IPS-20b (cell line): ENCODE measurements around the gene RAPGEF4.

Experiments
- H3K27ac ChIP-seq: one replicate; pipeline ENCODE4 v1.5.1; 2013; ENCODE audit warnings: low read length
- H3K27me3 ChIP-seq: 2 replicates; pipeline ENCODE4 v1.6.1; 2013; ENCODE audit warnings: mild to moderate bottlenecking, low read length, inconsistent platforms; ENCODE audit not compliant: insufficient read depth
- H3K36me3 ChIP-seq: 2 replicates; pipeline ENCODE4 v1.6.1; 2013; ENCODE audit warnings: low read depth, mild to moderate bottlenecking, inconsistent platforms, low read length, moderate library complexity; ENCODE audit not compliant: insufficient read depth
- H3K4me1 ChIP-seq: 2 replicates; pipeline ENCODE4 v1.6.1; 2013; ENCODE audit warnings: mild to moderate bottlenecking, control low read depth, inconsistent platforms, low read length, moderate library complexity; ENCODE audit not compliant: insufficient read depth
- H3K4me3 ChIP-seq: 2 replicates; pipeline ENCODE4 v1.5.1; 2013; ENCODE audit warnings: mild to moderate bottlenecking, low read length, inconsistent platforms
- H3K9ac ChIP-seq: 2 replicates; pipeline ENCODE4 v1.6.1; 2013; ENCODE audit warnings: low read depth, mild to moderate bottlenecking, inconsistent platforms, low read length, moderate library complexity
- H3K9me3 ChIP-seq: 2 replicates; pipeline ENCODE4 v1.6.1; 2013; ENCODE audit warnings: mild to moderate bottlenecking, low read depth, low read length, inconsistent platforms; ENCODE audit not compliant: insufficient read depth

The RAPGEF4 gene

DNA sequence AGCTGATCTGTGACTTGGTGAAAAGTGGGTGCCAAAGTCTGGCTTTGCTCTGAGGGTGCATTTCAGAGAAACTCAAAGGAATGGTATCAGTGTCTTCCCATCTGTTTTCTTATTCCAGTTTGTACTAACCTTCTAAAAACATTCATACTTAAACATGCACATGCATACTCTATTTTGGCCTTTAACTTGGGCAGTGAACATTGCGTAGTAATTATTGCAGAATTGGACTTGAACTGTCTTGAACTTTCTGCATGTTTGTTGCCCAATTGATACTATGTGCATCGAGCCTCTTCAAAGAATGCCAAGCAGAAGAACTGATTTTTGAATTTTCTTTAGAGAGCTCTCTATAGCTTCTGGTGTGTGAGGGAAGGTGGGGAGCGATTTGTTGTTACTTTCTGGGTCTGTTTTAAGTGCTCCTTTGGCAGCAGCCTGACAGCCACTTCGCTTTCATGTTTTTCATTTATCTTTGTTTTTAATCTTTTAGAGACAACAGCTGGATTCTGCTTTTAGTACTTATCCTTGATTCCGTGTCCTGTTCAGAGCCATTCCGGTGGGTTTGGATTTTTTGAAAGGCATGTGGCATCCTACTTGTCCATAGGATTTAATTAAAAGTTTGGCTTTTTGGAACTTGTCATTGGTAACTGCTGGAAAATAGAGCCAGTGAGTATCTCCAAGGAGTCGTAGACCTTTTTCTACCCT is 159.2 kb downstream of the RAPGEF4 start:
- no peaks in the 10 kb centered on the region for H3K9me3 ChIP-seq
- no peaks in the 10 kb centered on the region for H3K4me1 ChIP-seq
- H3K9ac ChIP-seq: no peak overlapping the region
- no peak overlapping the region for H3K27ac ChIP-seq
- no peaks in the 10 kb centered on the region for H3K27me3 ChIP-seq
- no peak overlapping the region for H3K4me3 ChIP-seq
- no peaks in the 10 kb centered on the region for H3K36me3 ChIP-seq

- Histone ChIP-seq H3K9ac (no peak overlapping the region), H3K4me1 (no peaks in the 10 kb centered on the region), H3K27me3 (no peaks in the 10 kb centered on the region), H3K27ac (no peak overlapping the region), H3K9me3 (no peaks in the 10 kb centered on the region), H3K36me3 (no peaks in the 10 kb centered on the region), H3K4me3 (no peak overlapping the region)
Observed at GRCh38 chr2:172896661-172897081, 161.0 kb downstream of the RAPGEF4 start.

- H3K4me1 ChIP-seq: no peaks in the 10 kb centered on the region; the same call in 1 of the 2 replicates
- H3K27me3 ChIP-seq: no peaks in the 10 kb centered on the region
- H3K9me3 ChIP-seq: no peaks in the 10 kb centered on the region
- H3K4me3 ChIP-seq: no peak overlapping the region
- H3K27ac ChIP-seq: no peak overlapping the region
- no peak overlapping the region for H3K9ac ChIP-seq
- H3K36me3 ChIP-seq: no peaks in the 10 kb centered on the region
Observed at GRCh38 chr2:172900871-172901270, 165.2 kb downstream of the RAPGEF4 start.

DNA sequence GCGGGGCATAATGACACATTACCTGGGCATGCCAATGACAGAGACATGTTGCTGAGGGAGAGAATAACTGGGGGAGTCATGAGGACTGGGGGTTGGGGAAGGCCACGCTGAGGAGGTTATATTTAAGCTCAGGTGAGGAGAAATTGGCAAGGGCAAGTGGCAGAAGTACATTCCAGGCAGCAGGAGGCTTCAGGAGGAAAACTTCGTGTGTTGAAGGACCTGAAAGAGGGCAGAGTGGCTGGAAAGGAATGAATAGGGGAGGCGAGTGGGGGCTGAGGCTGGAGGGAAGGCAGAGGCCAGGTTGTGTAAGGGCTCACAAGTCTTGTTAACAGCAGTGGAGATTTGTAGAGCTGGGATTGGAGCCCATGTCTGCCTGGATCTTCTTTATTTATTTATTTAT is 166.3 kb downstream of the RAPGEF4 start:
- H3K9me3 ChIP-seq: no peaks in the 10 kb centered on the region
- no peak overlapping the region for H3K4me3 ChIP-seq
- H3K4me1 ChIP-seq: peaks cover 8% of the 10 kb centered on the region; the same call in 1 of the 2 replicates
- H3K27ac ChIP-seq: no peak overlapping the region
- no peak overlapping the region for H3K9ac ChIP-seq
- no peaks in the 10 kb centered on the region for H3K27me3 ChIP-seq
- no peaks in the 10 kb centered on the region for H3K36me3 ChIP-seq

DNA sequence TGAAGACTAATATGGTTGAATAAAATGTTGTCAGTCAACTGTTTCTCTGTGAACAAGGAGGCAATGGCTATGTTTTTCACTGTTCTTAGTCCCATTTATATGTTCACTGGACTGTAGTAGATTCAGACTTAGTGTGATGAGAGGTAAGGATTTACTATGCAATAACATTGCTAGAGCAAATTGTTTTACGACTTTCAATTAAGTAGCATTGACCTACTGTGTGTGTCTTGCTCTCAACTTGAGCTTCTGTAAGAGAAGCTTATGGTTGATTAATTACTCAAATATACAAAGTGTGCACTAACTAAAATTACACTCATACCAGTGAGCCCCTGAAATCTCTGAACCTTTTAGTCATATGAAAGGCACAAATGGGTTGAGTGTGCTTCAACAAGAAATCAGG is 168.6 kb downstream of the RAPGEF4 start:
- no peaks in the 10 kb centered on the region for H3K36me3 ChIP-seq
- no peak overlapping the region for H3K9ac ChIP-seq
- no peak overlapping the region for H3K4me3 ChIP-seq
- H3K4me1 ChIP-seq: peaks cover 8% of the 10 kb centered on the region; the same call in 1 of the 2 replicates
- H3K27ac ChIP-seq: no peak overlapping the region
- no peaks in the 10 kb centered on the region for H3K9me3 ChIP-seq
- H3K27me3 ChIP-seq: no peaks in the 10 kb centered on the region

DNA sequence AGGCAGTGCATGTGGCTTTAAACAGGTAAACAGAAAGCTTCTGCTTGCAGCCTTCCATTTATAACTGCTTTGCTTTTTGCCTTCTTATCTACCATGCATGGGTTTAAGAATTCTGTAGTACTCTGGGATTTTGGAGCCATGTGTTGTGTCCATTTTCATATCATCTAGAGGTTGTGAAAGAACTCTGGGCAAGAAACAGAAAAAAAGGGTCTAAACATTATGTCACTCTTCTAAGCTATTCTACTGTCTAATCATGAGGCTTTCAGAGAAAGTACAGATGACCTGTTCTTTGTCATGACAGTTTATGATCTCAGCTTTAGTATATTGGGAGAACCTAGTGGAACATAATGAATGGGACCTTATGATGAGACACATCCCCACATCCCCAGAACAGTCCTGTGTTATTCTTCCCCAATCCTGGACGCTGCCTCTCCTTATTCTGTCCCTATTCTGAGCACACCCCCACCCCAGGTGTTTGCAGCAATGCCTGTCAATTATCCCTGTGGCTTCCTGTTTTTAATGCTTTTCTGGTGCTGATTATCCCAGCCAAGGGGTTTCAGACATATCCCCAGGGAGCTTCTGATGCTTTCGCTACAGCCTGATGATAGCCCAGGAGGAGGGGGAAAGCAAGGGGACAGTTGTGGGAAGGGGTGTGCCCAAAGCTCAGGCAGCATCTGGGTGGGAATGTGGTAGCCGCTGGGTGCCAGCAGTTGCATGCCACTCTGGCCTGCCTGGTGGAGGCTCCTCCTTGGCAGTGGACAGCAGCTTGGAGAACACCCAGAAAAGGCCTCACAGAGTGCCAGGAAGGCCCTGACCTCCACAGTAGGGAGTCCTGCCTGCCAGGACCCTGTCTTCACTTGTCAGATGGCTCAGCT is 170.5 kb downstream of the RAPGEF4 start:
- Histone ChIP-seq H3K27me3 (no peaks in the 10 kb centered on the region), H3K36me3 (no peaks in the 10 kb centered on the region), H3K4me3 (no peak overlapping the region), H3K9me3 (no peaks in the 10 kb centered on the region), H3K27ac (no peak overlapping the region), H3K4me1 (peaks cover 8% of the 10 kb centered on the region; the same call in 1 of the 2 replicates), H3K9ac (no peak overlapping the region)

GRCh38 chr2:172908275-172908674 is 172.6 kb downstream of the RAPGEF4 start:
- Histone ChIP-seq H3K9me3 (no peaks in the 10 kb centered on the region), H3K36me3 (no peaks in the 10 kb centered on the region), H3K4me1 (peaks cover 8% of the 10 kb centered on the region; the same call in 1 of the 2 replicates), H3K27ac (no peak overlapping the region), H3K4me3 (no peak overlapping the region), H3K27me3 (no peaks in the 10 kb centered on the region), H3K9ac (no peak overlapping the region)

GRCh38 chr2:172909454-172909853 is 173.8 kb downstream of the RAPGEF4 start:
- Histone ChIP-seq H3K27me3 (no peaks in the 10 kb centered on the region), H3K4me1 (peaks cover 8% of the 10 kb centered on the region; the same call in 1 of the 2 replicates), H3K36me3 (no peaks in the 10 kb centered on the region), H3K4me3 (no peak overlapping the region), H3K27ac (no peak overlapping the region), H3K9ac (no peak overlapping the region), H3K9me3 (no peaks in the 10 kb centered on the region)

DNA sequence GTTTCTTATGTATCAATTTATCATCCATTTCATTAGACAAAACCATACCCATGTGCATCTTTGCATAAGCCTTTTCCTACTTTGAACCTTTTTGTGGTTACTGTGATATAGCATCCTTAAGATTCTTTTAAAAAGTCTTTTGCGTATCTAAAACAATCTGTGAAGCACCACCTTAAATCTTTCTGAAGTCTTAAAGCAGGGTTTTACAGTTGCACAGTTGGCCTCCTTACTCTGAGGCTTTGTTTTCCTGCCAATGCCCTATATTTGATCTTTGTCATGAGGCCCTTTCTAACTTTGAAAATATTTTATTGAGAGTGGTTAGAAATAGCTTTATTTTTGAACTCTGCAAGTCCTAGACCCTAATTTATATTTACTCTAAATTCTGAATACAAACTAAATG is 176.6 kb downstream of the RAPGEF4 start:
- Histone ChIP-seq H3K27ac (no peak overlapping the region), H3K9ac (no peak overlapping the region), H3K9me3 (no peaks in the 10 kb centered on the region), H3K36me3 (no peaks in the 10 kb centered on the region), H3K4me3 (no peak overlapping the region), H3K4me1 (no peaks in the 10 kb centered on the region), H3K27me3 (no peaks in the 10 kb centered on the region)

GRCh38 chr2:172914341-172915008 is 178.8 kb downstream of the RAPGEF4 start:
- Histone ChIP-seq H3K4me3 (no peak overlapping the region), H3K9me3 (no peaks in the 10 kb centered on the region), H3K9ac (no peak overlapping the region), H3K4me1 (no peaks in the 10 kb centered on the region), H3K27ac (no peak overlapping the region), H3K36me3 (no peaks in the 10 kb centered on the region), H3K27me3 (no peaks in the 10 kb centered on the region)

- Histone ChIP-seq H3K4me3 (no peak overlapping the region), H3K9me3 (no peaks in the 10 kb centered on the region), H3K27me3 (no peaks in the 10 kb centered on the region), H3K9ac (no peak overlapping the region), H3K4me1 (no peaks in the 10 kb centered on the region), H3K36me3 (no peaks in the 10 kb centered on the region), H3K27ac (no peak overlapping the region)
Observed at GRCh38 chr2:172917716-172918115, 182.1 kb downstream of the RAPGEF4 start.
